ENCODE data around the gene CD99. TPM values are rescaled to one million over a fixed set of nuclear protein-coding genes. Genes with fewer than 3 reads are reported as not detected.

The CD99 gene
- total and polyA plus RNA-seq, 9 of the 15 experiments (the other 6 are each of a cell fraction or from before 2014, with no cell fraction given) = 5.0 to 55.3 (median 34.5) TPM

DNA sequence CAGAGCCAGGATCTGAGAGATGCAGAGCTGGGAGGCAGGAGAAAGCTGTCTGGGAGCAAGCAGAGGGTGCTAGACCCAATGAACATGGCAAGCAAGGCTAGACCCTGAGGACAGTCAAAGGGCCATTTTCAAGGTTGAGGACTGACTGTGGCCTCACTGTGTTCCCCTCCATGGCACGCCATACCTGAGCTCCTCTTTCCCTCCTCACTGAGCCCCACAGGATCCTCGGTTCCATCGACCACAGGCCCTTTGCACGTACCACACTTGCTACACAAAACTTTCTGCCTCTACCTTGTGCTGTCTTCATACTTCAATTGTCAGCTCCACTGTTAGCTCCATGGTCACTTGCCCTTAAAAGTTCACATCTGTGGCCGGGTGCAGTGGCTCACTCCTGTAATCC is 45.5 kb upstream of the CD99 start:
- FAIRE-seq = no peak
- H3K4me1 ChIP-seq (replicated peaks in 1 of 2; ENCODE audit: control insufficient read depth in 2 of 2, insufficient read depth in 2 of 2, low read length in 2 of 2) = no peaks in the 10 kb centered on the region
- in situ Hi-C loops (cut with MboI) = loop anchor here (5.0 kb wide), 1 partner anchor 167 kb away; no protein-coding TSS in a partner anchor
- ChIA-PET POLR2A (no interaction called here), CTCF (ENCODE audit: low intra/inter-chr PET ratio) (no interaction called here)
- 21% methylated on average over 5 of the region's 5 CpGs for WGBS (ENCODE audit: insufficient coverage, low coverage, missing lambda C conversion rate)
- H3K79me2 ChIP-seq (ENCODE audit: control insufficient read depth, insufficient read depth, low read length) = no peaks in the 10 kb centered on the region
- H3K4me2 ChIP-seq (ENCODE audit: insufficient read depth, low read length) = no peak overlapping the region
- intact Hi-C loops (cut with micrococcal nuclease) = no loop called here
- ATAC-seq = no peak
- no peak overlapping the region for H3K9ac ChIP-seq (ENCODE audit: insufficient read depth in 1 of 2, low read depth in 2 of 2, low read length in 2 of 2)
- H3K27me3 ChIP-seq (ENCODE audit: control insufficient read depth in 2 of 2, insufficient read depth in 2 of 2, low read length in 2 of 2) = no peaks in the 10 kb centered on the region
- DNase-seq (ENCODE audit: extremely low read depth in 1 of 4, low spot score in 3 of 4) = no peak
- no peaks in the 10 kb centered on the region for H4K20me1 ChIP-seq (replicated peaks; ENCODE audit: control insufficient read depth, insufficient read depth, low read length)
- H3K36me3 ChIP-seq (ENCODE audit: control insufficient read depth, insufficient read depth, low read length) = no peaks in the 10 kb centered on the region
- no peaks in the 10 kb centered on the region for H3K9me1 ChIP-seq (ENCODE audit: control insufficient read depth, insufficient read depth, low read length)
- TF ChIP-seq RBM25 (IDR thresholded peaks at IDR 0.05; ENCODE audit: low read depth, low read length, severe bottlenecking) (peak; percentile 70), ZBTB8A (IDR thresholded peaks at IDR 0.05; ENCODE audit: partially characterized antibody) (no peak)
- TF ChIP-seq, protein P1, sequence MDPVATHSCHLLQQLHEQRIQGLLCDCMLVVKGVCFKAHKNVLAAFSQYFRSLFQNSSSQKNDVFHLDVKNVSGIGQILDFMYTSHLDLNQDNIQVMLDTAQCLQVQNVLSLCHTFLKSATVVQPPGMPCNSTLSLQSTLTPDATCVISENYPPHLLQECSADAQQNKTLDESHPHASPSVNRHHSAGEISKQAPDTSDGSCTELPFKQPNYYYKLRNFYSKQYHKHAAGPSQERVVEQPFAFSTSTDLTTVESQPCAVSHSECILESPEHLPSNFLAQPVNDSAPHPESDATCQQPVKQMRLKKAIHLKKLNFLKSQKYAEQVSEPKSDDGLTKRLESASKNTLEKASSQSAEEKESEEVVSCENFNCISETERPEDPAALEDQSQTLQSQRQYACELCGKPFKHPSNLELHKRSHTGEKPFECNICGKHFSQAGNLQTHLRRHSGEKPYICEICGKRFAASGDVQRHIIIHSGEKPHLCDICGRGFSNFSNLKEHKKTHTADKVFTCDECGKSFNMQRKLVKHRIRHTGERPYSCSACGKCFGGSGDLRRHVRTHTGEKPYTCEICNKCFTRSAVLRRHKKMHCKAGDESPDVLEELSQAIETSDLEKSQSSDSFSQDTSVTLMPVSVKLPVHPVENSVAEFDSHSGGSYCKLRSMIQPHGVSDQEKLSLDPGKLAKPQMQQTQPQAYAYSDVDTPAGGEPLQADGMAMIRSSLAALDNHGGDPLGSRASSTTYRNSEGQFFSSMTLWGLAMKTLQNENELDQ (CRISPR knock-in tag; IDR thresholded peaks at IDR 0.05; ENCODE audit: borderline replicate concordance) = no peak
- H3K9me3 ChIP-seq (replicated peaks; ENCODE audit: control insufficient read depth, insufficient read depth, low read depth, low read length) = no peaks in the 10 kb centered on the region
- H2AFZ ChIP-seq (ENCODE audit: low read depth, low read length) = no peak overlapping the region
- H3K4me3 ChIP-seq = no peak overlapping the region
- no TSS peak for BruUV-seq (replicated peaks)
- no peak overlapping the region for H3K27ac ChIP-seq (ENCODE audit: extremely low read depth, low read depth, low read length)

DNA sequence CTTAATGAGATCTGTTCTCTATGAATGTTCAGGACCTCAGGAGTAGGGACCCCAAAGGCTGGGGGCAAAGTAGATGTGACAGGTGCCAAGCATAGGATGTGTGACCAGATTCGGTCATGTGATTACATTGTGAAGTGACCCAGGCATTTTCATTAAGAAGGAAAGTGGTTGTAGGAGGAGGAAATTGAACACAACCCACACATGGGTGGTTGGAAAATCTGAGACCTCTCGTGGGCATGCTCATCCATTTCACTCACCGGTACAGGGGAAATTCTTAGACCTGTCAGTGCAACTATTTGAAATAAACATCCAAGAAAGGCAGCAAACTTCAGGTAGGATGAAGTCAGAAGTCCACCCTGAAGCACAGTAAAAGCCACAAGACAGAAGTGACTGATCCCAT is 43.5 kb upstream of the CD99 start:
- H2AFZ ChIP-seq (ENCODE audit: low read depth, low read length) = no peak overlapping the region
- intact Hi-C loops (cut with micrococcal nuclease) = no loop called here
- no peak for ATAC-seq
- H4K20me1 ChIP-seq (replicated peaks; ENCODE audit: control insufficient read depth, insufficient read depth, low read length) = no peaks in the 10 kb centered on the region
- no TSS peak for BruUV-seq (replicated peaks)
- WGBS (ENCODE audit: insufficient coverage, low coverage, missing lambda C conversion rate) = 8% methylated on average over 3 of the region's 3 CpGs
- H3K9me3 ChIP-seq (replicated peaks; ENCODE audit: control insufficient read depth, insufficient read depth, low read depth, low read length) = no peaks in the 10 kb centered on the region
- H3K79me2 ChIP-seq (ENCODE audit: control insufficient read depth, insufficient read depth, low read length) = no peaks in the 10 kb centered on the region
- no peak for TF ChIP-seq ZNF311 (CRISPR knock-in tag; IDR thresholded peaks at IDR 0.05)
- 0 out of 2 replicates have a peak, but pooled peaks have one; percentile 5 for TF ChIP-seq TFE3 (CRISPR knock-in tag; IDR thresholded peaks at IDR 0.05)
- TF ChIP-seq, protein P2, sequence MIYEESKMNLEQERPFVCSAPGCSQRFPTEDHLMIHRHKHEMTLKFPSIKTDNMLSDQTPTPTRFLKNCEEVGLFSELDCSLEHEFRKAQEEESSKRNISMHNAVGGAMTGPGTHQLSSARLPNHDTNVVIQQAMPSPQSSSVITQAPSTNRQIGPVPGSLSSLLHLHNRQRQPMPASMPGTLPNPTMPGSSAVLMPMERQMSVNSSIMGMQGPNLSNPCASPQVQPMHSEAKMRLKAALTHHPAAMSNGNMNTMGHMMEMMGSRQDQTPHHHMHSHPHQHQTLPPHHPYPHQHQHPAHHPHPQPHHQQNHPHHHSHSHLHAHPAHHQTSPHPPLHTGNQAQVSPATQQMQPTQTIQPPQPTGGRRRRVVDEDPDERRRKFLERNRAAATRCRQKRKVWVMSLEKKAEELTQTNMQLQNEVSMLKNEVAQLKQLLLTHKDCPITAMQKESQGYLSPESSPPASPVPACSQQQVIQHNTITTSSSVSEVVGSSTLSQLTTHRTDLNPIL (CRISPR knock-in tag; IDR thresholded peaks at IDR 0.05) = no peak
- no peak for TF ChIP-seq ZNF280B (CRISPR knock-in tag; IDR thresholded peaks at IDR 0.05)
- no peaks in the 10 kb centered on the region for H3K36me3 ChIP-seq (ENCODE audit: control insufficient read depth, insufficient read depth, low read length)
- no peaks in the 10 kb centered on the region for H3K27me3 ChIP-seq (ENCODE audit: control insufficient read depth in 2 of 2, insufficient read depth in 2 of 2, low read length in 2 of 2)
- DNase-seq (ENCODE audit: extremely low read depth in 1 of 4, low spot score in 3 of 4) = no peak
- H3K27ac ChIP-seq (ENCODE audit: extremely low read depth, low read depth, low read length) = no peak overlapping the region
- in situ Hi-C loops (cut with MboI) = loop anchor here (5.0 kb wide), 1 partner anchor 165 kb away; no protein-coding TSS in a partner anchor
- no peak for FAIRE-seq
- POLR2A ChIA-PET = no interaction called here
- CTCF ChIA-PET (ENCODE audit: low intra/inter-chr PET ratio) = no interaction called here
- H3K4me3 ChIP-seq = no peak overlapping the region
- no peaks in the 10 kb centered on the region for H3K9me1 ChIP-seq (ENCODE audit: control insufficient read depth, insufficient read depth, low read length)
- H3K4me1 ChIP-seq (replicated peaks in 1 of 2; ENCODE audit: control insufficient read depth in 2 of 2, insufficient read depth in 2 of 2, low read length in 2 of 2) = no peaks in the 10 kb centered on the region
- no peak overlapping the region for H3K9ac ChIP-seq (ENCODE audit: insufficient read depth in 1 of 2, low read depth in 2 of 2, low read length in 2 of 2)
- no peak overlapping the region for H3K4me2 ChIP-seq (ENCODE audit: insufficient read depth, low read length)
